Measurements from ENCODE around the gene PEX16.
A peak's percentile ranks its signal among the peaks of the same experiment; 100 is the strongest.

Gene PEX16

GRCh38 chr11:45925550-45925949 is 7.9 kb upstream of the PEX16 start:
- peaks cover 2% of the 10 kb centered on the region for H3K79me1 ChIP-seq (ENCODE audit: low read length)
- no peak overlapping the region for H3K27ac ChIP-seq (ENCODE audit: low read depth, low read length)
- peaks cover 21 to 31% of the 10 kb centered on the region in 2 experiments for H3K4me1 ChIP-seq (ENCODE audit: control insufficient read depth in 1 of 2, insufficient read depth in 2 of 2, low read length in 2 of 2)
- no peak overlapping the region for H2BK12ac ChIP-seq (ENCODE audit: low read length)
- no peak overlapping the region for H4K12ac ChIP-seq (ENCODE audit: low read depth, low read length)
- H3K14ac ChIP-seq (ENCODE audit: low read length), result no peak overlapping the region
- H3K79me2 ChIP-seq (ENCODE audit: control insufficient read depth, insufficient read depth, low read length, poor library complexity), result no peaks in the 10 kb centered on the region
- H4K8ac ChIP-seq (ENCODE audit: low read depth, low read length), result no peak overlapping the region
- no peak overlapping the region for H2AK5ac ChIP-seq (ENCODE audit: low read length)
- H3K4ac ChIP-seq (ENCODE audit: low read depth, low read length), result no peak overlapping the region
- no peak overlapping the region for H3K18ac ChIP-seq (ENCODE audit: low read length)
- H4K91ac ChIP-seq (ENCODE audit: low read depth, low read length), result no peak overlapping the region
- H3K4me3 ChIP-seq (ENCODE audit: low read depth, low read length), result no peak overlapping the region
- WGBS (ENCODE audit: extremely low coverage, insufficient coverage, insufficient read length), result no CpG with 5 or more reads among the region's 3 CpGs
- H3K27me3 ChIP-seq (ENCODE audit: insufficient read depth, low read length), result peaks cover 21% of the 10 kb centered on the region
- no peak overlapping the region for H2BK120ac ChIP-seq (ENCODE audit: insufficient read depth, low read length, poor library complexity)
- no peak overlapping the region for H3K4me2 ChIP-seq (ENCODE audit: low read length)
- H2AFZ ChIP-seq (ENCODE audit: insufficient read depth, low read length, poor library complexity), result no peak overlapping the region
- H3K23ac ChIP-seq (ENCODE audit: low read length), result no peak overlapping the region
- DNase-seq, result no peak
- peaks cover 4% of the 10 kb centered on the region for H3K9me3 ChIP-seq (ENCODE audit: insufficient read depth, low read depth, low read length)
- H3K9ac ChIP-seq (ENCODE audit: low read length), result no peak overlapping the region
- no peak overlapping the region for H2BK5ac ChIP-seq (ENCODE audit: low read depth, low read length, poor library complexity)
- H3K36me3 ChIP-seq (ENCODE audit: control insufficient read depth in 1 of 2, insufficient read depth in 2 of 2, low read length in 2 of 2), result no peaks in the 10 kb centered on the region

DNA sequence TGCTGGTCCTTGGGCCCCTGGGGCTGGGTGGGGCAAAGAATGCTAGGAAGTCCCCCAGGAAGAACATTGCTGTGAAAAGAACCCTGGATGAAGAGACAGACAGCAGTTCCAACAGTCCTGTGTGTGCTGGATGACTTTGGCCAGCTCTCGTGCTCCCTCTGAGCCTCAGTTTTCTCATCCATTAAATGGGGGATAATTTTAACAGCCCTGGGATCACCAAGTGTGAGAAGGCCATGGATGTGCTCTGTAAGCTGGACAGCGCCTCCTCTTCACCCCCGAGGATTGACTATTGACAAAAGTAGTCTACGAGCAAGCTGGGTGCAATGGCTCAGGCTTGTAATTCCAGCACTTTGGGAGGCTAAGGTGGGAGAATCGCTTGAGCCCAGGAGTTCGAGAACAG is 7.2 kb upstream of the PEX16 start:
- Histone ChIP-seq H3K9ac (ENCODE audit: low read length) (no peak overlapping the region), H2BK120ac (ENCODE audit: insufficient read depth, low read length, poor library complexity) (no peak overlapping the region), H3K4me3 (ENCODE audit: low read depth, low read length) (no peak overlapping the region)

DNA sequence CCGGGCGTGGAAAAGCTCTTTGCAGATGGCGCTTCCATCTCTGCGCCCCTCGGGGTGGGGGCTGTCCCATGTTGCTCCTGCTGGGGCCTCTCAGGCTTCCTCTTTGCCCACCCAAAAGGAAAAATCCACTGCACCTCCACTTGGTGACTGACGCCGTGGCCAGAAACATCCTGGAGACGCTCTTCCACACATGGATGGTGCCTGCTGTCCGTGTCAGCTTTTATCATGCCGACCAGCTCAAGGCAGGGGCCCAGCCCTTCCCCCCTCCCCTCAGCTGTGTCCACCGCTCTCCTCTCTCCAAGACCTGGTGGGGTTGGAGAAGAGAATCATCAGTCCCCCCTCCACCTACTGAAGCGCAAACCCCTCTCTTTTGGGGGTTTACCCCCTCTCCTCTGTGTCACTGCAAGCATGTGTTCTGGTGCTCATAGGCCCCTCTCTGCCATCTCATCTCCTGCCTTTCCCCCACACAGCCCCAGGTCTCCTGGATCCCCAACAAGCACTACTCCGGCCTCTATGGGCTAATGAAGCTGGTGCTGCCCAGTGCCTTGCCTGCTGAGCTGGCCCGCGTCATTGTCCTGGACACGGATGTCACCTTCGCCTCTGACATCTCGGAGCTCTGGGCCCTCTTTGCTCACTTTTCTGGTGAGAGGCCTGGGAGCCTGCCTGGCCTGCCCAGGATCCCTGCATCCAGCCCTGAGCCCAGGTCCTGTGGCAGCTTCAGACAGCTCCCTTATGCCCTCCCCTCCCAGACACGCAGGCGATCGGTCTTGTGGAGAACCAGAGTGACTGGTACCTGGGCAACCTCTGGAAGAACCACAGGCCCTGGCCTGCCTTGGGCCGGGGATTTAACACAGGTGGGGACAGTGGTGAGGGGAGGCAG is 6.6 kb upstream of the PEX16 start:
- Histone ChIP-seq H3K36me3 (ENCODE audit: control insufficient read depth in 1 of 2, insufficient read depth in 2 of 2, low read length in 2 of 2) (no peaks in the 10 kb centered on the region), H3K79me2 (ENCODE audit: control insufficient read depth, insufficient read depth, low read length, poor library complexity) (no peaks in the 10 kb centered on the region), H2AFZ (ENCODE audit: insufficient read depth, low read length, poor library complexity) (no peak overlapping the region), H4K12ac (ENCODE audit: low read depth, low read length) (no peak overlapping the region), H3K27me3 (ENCODE audit: insufficient read depth, low read length) (peaks cover 21% of the 10 kb centered on the region), H2AK5ac (ENCODE audit: low read length) (no peak overlapping the region), H2BK12ac (ENCODE audit: low read length) (no peak overlapping the region), H3K4me1 (ENCODE audit: control insufficient read depth in 1 of 2, insufficient read depth in 2 of 2, low read length in 2 of 2) (peaks cover 20 to 31% of the 10 kb centered on the region in 2 experiments), H4K8ac (ENCODE audit: low read depth, low read length) (no peak overlapping the region), H3K79me1 (ENCODE audit: low read length) (peaks cover 2% of the 10 kb centered on the region), H3K4me3 (ENCODE audit: low read depth, low read length) (no peak overlapping the region), H3K27ac (ENCODE audit: low read depth, low read length) (no peak overlapping the region), H3K9me3 (ENCODE audit: insufficient read depth, low read depth, low read length) (peaks cover 4% of the 10 kb centered on the region), H3K18ac (ENCODE audit: low read length) (no peak overlapping the region), H3K9ac (ENCODE audit: low read length) (no peak overlapping the region), H4K91ac (ENCODE audit: low read depth, low read length) (no peak overlapping the region), H3K23ac (ENCODE audit: low read length) (no peak overlapping the region), H3K4ac (ENCODE audit: low read depth, low read length) (no peak overlapping the region), H3K14ac (ENCODE audit: low read length) (no peak overlapping the region), H2BK120ac (ENCODE audit: insufficient read depth, low read length, poor library complexity) (no peak overlapping the region), H2BK5ac (ENCODE audit: low read depth, low read length, poor library complexity) (no peak overlapping the region), H3K4me2 (ENCODE audit: low read length) (no peak overlapping the region)
- WGBS (ENCODE audit: extremely low coverage, insufficient coverage, insufficient read length), result no CpG with 5 or more reads among the region's 22 CpGs
- no peak for DNase-seq

More for the DNA sequence above, 7.2 kb upstream of the PEX16 start:
- H4K12ac ChIP-seq (ENCODE audit: low read depth, low read length), result no peak overlapping the region
- whole genome bisulfite sequencing (ENCODE audit: extremely low coverage, insufficient coverage, insufficient read length), result no CpG with 5 or more reads among the region's 6 CpGs
- peaks cover 4% of the 10 kb centered on the region for H3K9me3 ChIP-seq (ENCODE audit: insufficient read depth, low read depth, low read length)
- no peak overlapping the region for H3K27ac ChIP-seq (ENCODE audit: low read depth, low read length)
- peaks cover 21 to 31% of the 10 kb centered on the region in 2 experiments for H3K4me1 ChIP-seq (ENCODE audit: control insufficient read depth in 1 of 2, insufficient read depth in 2 of 2, low read length in 2 of 2)
- no peak overlapping the region for H4K8ac ChIP-seq (ENCODE audit: low read depth, low read length)
- peaks cover 2% of the 10 kb centered on the region for H3K79me1 ChIP-seq (ENCODE audit: low read length)
- H3K18ac ChIP-seq (ENCODE audit: low read length), result no peak overlapping the region
- no peak overlapping the region for H3K23ac ChIP-seq (ENCODE audit: low read length)
- no peak for DNase-seq
- H3K4ac ChIP-seq (ENCODE audit: low read depth, low read length), result no peak overlapping the region
- no peak overlapping the region for H2BK12ac ChIP-seq (ENCODE audit: low read length)
- no peak overlapping the region for H4K91ac ChIP-seq (ENCODE audit: low read depth, low read length)
- H3K14ac ChIP-seq (ENCODE audit: low read length), result no peak overlapping the region
- H3K79me2 ChIP-seq (ENCODE audit: control insufficient read depth, insufficient read depth, low read length, poor library complexity), result no peaks in the 10 kb centered on the region
- H3K4me2 ChIP-seq (ENCODE audit: low read length), result no peak overlapping the region
- H3K27me3 ChIP-seq (ENCODE audit: insufficient read depth, low read length), result peaks cover 21% of the 10 kb centered on the region
- H2AK5ac ChIP-seq (ENCODE audit: low read length), result no peak overlapping the region
- no peak overlapping the region for H2BK5ac ChIP-seq (ENCODE audit: low read depth, low read length, poor library complexity)
- no peak overlapping the region for H2AFZ ChIP-seq (ENCODE audit: insufficient read depth, low read length, poor library complexity)
- no peaks in the 10 kb centered on the region for H3K36me3 ChIP-seq (ENCODE audit: control insufficient read depth in 1 of 2, insufficient read depth in 2 of 2, low read length in 2 of 2)

DNA sequence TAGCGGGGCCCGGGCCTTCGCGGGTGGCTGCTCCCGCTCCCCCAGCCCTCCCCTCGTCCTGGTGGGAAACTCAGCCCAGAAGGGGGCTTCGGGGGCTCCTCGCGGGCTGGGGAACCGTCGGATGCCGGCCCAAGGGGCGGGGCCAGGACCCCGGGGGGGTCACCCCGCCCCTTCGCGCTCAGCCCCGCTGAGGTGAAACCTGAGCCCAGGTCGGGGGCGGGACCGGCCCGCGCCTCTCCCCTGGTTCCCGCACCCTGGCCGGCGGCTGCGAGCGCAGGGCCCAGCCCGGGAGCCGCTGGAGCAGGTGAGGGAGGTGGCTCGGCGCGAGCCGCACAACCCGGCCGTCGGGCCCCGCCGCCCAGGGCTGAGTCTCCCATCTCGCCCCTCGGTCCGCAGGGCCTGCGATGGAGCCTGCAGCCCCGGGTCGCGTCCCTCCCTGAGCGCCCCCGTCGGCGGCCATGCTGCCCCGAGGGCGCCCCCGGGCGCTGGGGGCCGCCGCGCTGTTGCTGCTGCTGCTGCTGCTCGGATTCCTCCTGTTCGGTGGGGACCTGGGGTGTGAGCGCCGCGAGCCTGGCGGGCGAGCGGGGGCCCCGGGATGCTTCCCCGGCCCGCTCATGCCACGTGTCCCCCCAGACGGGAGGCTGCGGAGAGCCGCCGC is 4.9 kb upstream of the PEX16 start, which contains the start of gene LARGE2:
Gene LARGE2 (plus strand): TSS at position 232 of the 658 bp plus-strand sequence. CDS start 227 bp downstream, at position 459.
- no peaks in the 10 kb centered on the region for H3K36me3 ChIP-seq (ENCODE audit: control insufficient read depth in 1 of 2, insufficient read depth in 2 of 2, low read length in 2 of 2)
- no peak within 1 kb of the TSS for H2AFZ ChIP-seq (ENCODE audit: insufficient read depth, low read length, poor library complexity)
- no peak within 1 kb of the TSS for H4K8ac ChIP-seq (ENCODE audit: low read depth, low read length)
- no peak within 1 kb of the TSS for H2BK12ac ChIP-seq (ENCODE audit: low read length)
- H2BK120ac ChIP-seq (ENCODE audit: insufficient read depth, low read length, poor library complexity), result no peak within 1 kb of the TSS
- no peak within 1 kb of the TSS for H4K12ac ChIP-seq (ENCODE audit: low read depth, low read length)
- WGBS (ENCODE audit: extremely low coverage, insufficient coverage, insufficient read length), result no CpG with 5 or more reads among the region's 73 CpGs
- no peak within 1 kb of the TSS for H3K14ac ChIP-seq (ENCODE audit: low read length)
- H2AK5ac ChIP-seq (ENCODE audit: low read length), result no peak within 1 kb of the TSS
- H3K4me1 ChIP-seq (ENCODE audit: control insufficient read depth in 1 of 2, insufficient read depth in 2 of 2, low read length in 2 of 2), result peaks cover 13 to 27% of the 10 kb centered on the region in 2 experiments
- H3K79me2 ChIP-seq (ENCODE audit: control insufficient read depth, insufficient read depth, low read length, poor library complexity), result no peaks in the 10 kb centered on the region
- H3K9ac ChIP-seq (ENCODE audit: low read length), result no peak within 1 kb of the TSS
- peaks cover 21% of the 10 kb centered on the region for H3K27me3 ChIP-seq (ENCODE audit: insufficient read depth, low read length)
- no peak within 1 kb of the TSS for H3K27ac ChIP-seq (ENCODE audit: low read depth, low read length)
- H4K91ac ChIP-seq (ENCODE audit: low read depth, low read length), result no peak within 1 kb of the TSS
- H2BK5ac ChIP-seq (ENCODE audit: low read depth, low read length, poor library complexity), result no peak within 1 kb of the TSS
- H3K79me1 ChIP-seq (ENCODE audit: low read length), result peaks cover 9% of the 10 kb centered on the region
- peak within 1 kb of the TSS; percentile 65 for H3K4me2 ChIP-seq (ENCODE audit: low read length)
- no peak within 1 kb of the TSS for H3K4ac ChIP-seq (ENCODE audit: low read depth, low read length)
- no peak within 1 kb of the TSS for H3K23ac ChIP-seq (ENCODE audit: low read length)
- peak within 1 kb of the TSS; percentile 21 for H3K4me3 ChIP-seq (ENCODE audit: low read depth, low read length)
- no peak within 1 kb of the TSS for H3K18ac ChIP-seq (ENCODE audit: low read length)
- DNase-seq, result peak in 1 of 2 donors; percentile 33
- H3K9me3 ChIP-seq (ENCODE audit: insufficient read depth, low read depth, low read length), result peaks cover 4% of the 10 kb centered on the region
